Left renal cortex interstitium (tissue), 4 donors: ENCODE results near the gene DCAF4. TPM values are rescaled to one million over a fixed set of nuclear protein-coding genes. Genes with fewer than 3 reads are reported as not detected.
"Not testable (repeated sequence)": the region's sequence is repeated elsewhere in the genome, so short reads cannot be mapped to it uniquely, and the experiment has no call there.

Source experiments
- DNase-seq, 4 donors: peaks; one replicate each; pipeline ENCODE4 v3.0.0-alpha.2; 2013; ENCODE audit warnings: low read depth in 4 of 4, low spot score in 2 of 4, missing footprints in 1 of 4
- polyA plus RNA-seq, 4 donors: library from polyadenylated mRNA; unstranded; fragments of 120-200 nt; gene quantifications; one replicate each; pipeline ENCODE4 v1.2.1, GENCODE V29; 2013; ENCODE audit not compliant: insufficient read length in 4 of 4

DCAF4 gene
- polyA plus RNA-seq, 4 donors, result 17.3 to 25.2 (median 17.8) TPM

- DNase-seq, result no peak
Measured at GRCh38 chr14:72925815-72926291, 411 bp upstream of the DCAF4 start.

DNA sequence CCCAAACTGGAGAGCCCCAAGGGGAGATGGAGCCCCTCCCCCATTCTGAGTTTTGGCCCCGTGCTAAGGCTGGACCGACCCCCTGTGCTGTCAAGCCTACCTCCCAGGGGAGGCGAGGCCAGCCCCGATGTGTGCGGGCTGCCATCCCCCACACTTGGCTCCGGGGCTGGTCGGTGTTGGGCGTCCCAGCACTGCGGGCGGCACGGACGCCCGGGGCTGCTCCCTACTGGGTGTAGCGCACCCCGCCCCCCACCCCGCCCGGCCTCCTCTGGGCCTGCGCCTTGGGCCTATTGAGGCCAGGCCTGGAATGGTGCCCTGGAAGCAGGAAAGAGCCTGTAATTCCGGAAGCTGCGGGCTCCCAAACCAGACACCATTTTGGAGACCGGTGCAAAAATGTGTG is 2.6 kb downstream of the DCAF4 start:
- DNase-seq, result no peak

DNA sequence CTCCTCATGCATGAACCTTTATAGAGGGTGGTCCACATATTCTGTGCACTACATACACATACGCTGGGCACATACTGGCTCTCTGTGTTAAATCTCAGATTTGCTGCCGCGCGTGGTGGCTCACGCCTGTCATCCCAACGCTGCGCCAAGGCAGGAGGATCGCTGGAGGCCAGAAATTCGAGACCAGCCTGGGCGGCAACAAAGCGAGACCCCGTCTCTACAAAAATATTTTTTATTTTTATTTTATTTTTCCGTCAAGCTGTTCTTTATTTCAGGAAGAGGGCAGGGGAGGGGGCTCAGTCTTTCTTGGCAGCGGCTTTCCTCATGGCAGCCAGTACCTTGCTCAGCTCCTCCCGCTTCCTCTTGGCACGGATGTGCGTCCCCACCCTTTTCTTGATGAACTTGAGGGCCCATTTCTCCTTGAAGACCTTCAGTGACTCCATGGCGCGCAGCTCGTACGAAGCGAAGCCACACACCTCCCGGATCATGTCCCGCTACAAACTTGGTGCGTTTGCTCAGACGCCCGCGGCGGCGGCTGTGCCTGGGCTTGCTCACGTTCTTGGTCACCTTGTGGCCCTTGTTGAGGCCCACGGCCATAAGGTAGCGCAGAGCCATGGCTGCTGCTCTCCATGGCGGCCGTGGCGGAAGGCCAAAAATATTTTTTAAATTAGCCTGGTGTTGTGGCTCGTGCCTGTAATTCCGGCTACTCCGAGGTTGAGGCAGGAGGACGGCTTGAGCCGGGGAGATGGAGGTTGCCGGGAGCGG is 3.2 kb downstream of the DCAF4 start:
- no peak for DNase-seq

GRCh38 chr14:72932893-72933292 is 6.6 kb downstream of the DCAF4 start:
- no peak for DNase-seq

GRCh38 chr14:72939630-72940029 is 13.4 kb downstream of the DCAF4 start:
- DNase-seq, result no peak

DNA sequence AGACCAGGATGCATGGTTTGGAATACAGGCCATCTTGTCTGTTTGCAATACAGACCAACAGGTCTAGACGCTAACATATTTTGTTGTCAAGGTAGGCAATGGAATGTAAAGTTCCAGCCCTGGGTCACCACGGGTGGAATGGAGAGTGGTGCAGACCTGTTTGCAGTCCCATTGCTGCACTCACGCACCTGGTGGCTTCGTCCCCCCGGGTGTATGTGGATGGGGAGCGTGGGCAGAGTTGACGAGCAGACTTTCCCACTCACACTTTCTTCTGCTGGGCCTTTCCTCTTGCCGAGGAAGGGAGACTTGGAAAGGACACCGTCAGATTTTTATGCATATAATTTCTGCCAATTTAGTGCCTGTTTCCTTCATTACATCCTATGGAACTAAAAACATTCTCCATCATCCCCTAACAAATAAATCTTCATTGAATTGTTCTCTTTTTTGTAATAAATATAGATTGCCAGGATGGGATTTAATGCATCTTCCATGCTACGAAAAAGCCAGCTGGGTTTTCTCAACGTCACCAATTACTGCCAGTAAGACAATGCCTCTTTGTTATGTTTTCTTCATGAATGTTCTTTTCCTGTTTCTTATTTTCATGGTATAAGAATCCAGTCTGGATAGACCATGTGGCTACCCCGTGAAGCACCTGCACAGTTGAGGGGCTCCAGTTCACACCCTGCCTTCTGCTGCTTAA is 15.2 kb downstream of the DCAF4 start:
- DNase-seq, result no peak

GRCh38 chr14:72942934-72943333 is 16.7 kb downstream of the DCAF4 start:
- no peak for DNase-seq

GRCh38 chr14:72943876-72944430 is 17.7 kb downstream of the DCAF4 start:
- no peak for DNase-seq

- no peak for DNase-seq
Measured at GRCh38 chr14:72945356-72946027, 19.2 kb downstream of the DCAF4 start.

- DNase-seq, result no peak
Measured at GRCh38 chr14:72946491-72946890, 20.2 kb downstream of the DCAF4 start.

DNA sequence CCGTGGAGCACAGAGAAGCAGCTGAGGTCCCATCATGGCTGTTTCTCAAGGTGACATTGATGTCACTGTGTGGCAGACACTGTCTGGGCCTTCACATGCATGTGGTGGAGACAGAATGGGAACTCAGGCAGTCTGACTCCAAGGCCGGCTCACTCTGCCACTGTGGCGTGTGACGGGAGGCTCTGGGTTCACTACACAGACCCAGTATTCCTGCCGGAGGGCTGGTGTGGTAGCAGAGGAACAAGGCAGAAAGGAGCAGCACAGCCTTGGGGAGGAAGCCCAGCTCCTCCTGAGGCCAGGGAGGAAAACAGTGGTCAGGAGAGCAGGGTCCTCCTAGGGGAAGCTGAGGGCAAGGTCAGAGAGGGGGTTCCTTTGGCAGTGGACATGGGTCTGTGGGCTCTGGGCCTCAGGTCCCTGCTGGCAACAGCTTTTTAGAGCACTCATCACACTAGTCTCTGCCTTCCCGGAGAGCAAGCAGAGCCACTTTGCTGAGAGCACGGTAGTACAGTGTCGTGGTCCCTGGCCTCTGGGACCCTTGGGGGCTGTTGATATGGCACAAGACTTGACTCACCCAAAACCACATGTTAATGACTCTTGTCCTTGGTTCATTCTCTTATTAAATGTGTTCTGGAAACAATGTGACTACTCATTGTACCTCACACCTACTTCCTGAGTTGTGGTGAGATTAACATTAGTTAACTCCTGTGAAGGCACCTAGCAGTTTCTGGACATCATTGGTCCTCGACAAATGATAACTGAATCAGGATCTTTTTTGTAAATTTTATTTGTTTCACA is 21.3 kb downstream of the DCAF4 start:
- no peak for DNase-seq

DNA sequence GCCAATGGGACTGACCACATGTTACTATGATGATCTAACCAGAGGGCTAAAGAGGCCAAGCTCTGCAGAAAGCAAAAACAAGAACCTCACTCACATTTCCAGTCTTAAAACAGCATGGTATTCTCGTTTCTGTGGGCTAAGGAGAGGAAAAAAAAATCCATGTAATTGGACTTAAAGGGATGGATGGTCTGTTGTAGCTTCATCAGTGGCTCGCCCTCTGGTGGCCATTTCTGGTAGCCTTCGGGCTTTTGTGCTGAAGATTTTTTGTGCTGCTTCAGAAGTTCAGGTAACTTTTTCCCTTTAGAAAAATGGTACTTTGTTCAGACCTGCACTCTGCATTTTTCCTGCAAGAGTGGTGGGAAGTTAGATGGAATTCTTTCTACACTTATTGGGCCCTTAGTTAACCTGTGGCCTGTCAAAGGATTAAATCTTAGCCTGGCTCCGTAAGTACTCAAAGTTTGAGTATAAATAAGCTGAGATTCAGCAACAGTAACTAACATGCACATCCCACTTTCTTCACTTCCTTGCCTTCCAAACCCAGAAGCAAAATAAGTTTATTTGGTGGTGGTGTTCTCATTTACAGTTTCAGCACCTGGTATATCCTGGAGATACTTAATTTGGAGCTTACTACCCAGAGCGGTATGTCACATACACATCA is 22.3 kb downstream of the DCAF4 start:
- no peak for DNase-seq

- DNase-seq, result no peak
Measured at GRCh38 chr14:72952171-72952570, 25.9 kb downstream of the DCAF4 start.

- DNase-seq, result not testable (repeated sequence)
Measured at GRCh38 chr14:72956741-72957140, 30.5 kb downstream of the DCAF4 start.

GRCh38 chr14:72957213-72957612 is 30.9 kb downstream of the DCAF4 start:
- DNase-seq, result no peak

- DNase-seq, result no peak
Measured at GRCh38 chr14:72958548-72958947, 32.3 kb downstream of the DCAF4 start.

DNA sequence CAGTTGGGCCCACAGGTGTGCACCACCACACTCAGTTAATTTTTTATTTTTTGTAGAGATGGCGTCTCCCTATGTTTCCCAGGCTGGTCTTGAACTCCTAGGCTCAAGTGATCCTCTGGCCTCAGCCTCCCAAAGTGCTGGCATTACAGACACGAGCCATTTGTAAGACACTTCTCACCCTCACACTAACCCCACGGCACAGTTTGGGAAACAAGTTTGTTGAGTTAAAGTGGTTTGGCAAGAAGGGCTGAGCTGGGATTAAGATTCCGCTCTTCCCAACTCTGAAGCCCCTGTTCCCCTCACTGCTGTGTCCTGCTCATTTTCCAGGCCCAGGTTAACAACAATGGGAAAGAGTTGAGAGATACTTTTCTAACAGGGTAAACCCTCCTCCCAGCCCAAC is 34.8 kb downstream of the DCAF4 start:
- not testable (repeated sequence) for DNase-seq

- DNase-seq, result no peak
Measured at GRCh38 chr14:72961579-72962335, 35.5 kb downstream of the DCAF4 start.

GRCh38 chr14:72962336-72962754 is 36.1 kb downstream of the DCAF4 start:
- DNase-seq, result not testable (repeated sequence)
